Thoracic aorta (tissue), 2 donors: ENCODE measurements around the gene CACNA2D3. TPM values are rescaled to one million over a fixed set of nuclear protein-coding genes. Genes with fewer than 3 reads are reported as not detected.

Source experiments
- ATAC-seq: fragments of 150-250 bp; one replicate; pipeline ENCODE4 v1.8.0; 2017; ENCODE audit warnings: low read depth; ENCODE audit not compliant: insufficient number of reproducible peaks, low FRiP score
- DNase-seq: peaks from one replicate; pipeline ENCODE4 v3.0.0-alpha.2; 2020; ENCODE audit warnings: low spot score
- H3K27ac ChIP-seq, 2 donors: fragments of 200-600 bp; sonication (generic); 1 replicate in 1 of 2; 2 replicates in 1 of 2; pipeline ENCODE4 v1.5.1; 2016; ENCODE audit warnings: mild to moderate bottlenecking in 2 of 2, moderate library complexity in 2 of 2
- H3K27me3 ChIP-seq: fragments of 200-600 bp; sonication (generic); replicated peaks from 2 replicates; pipeline ENCODE4 v1.6.0; 2016; ENCODE audit warnings: mild to moderate bottlenecking; ENCODE audit not compliant: insufficient read depth
- H3K36me3 ChIP-seq: fragments of 200-600 bp; sonication (generic); one replicate; pipeline ENCODE4 v1.5.1; 2016
- H3K4me1 ChIP-seq, 2 donors: fragments of 200-600 bp; sonication (generic); 1 replicate in 1 of 2; 2 replicates in 1 of 2; pipeline versions ENCODE4 v1.5.1 to v1.6.0; 2016; ENCODE audit warnings: low read depth in 2 of 2, mild to moderate bottlenecking in 1 of 2; ENCODE audit not compliant: control insufficient read depth in 1 of 2
- H3K4me3 ChIP-seq: fragments of 200-600 bp; sonication (generic); 2 replicates; pipeline ENCODE4 v1.5.1; 2016; ENCODE audit warnings: mild to moderate bottlenecking
- H3K9me3 ChIP-seq: fragments of 200-600 bp; sonication (generic); 2 replicates; pipeline ENCODE4 v1.5.1; 2016
- CTCF ChIP-seq: fragments of 200-600 bp; sonication (generic); IDR thresholded peaks from one replicate; pipeline ENCODE4 v1.5.1; 2019; ENCODE audit warnings: antibody characterized with exemption
- total RNA-seq, 2 donors: library from RNA; depleted of rRNA; stranded (reverse); fragments of >200 nt; gene quantifications; one replicate each; pipeline versions ENCODE4 v1.1.0 to v1.2.3, GENCODE V29; 2016

CACNA2D3 gene
- total RNA-seq, 2 donors from 2014 or later: 3.2 to 4.0 TPM

- Histone ChIP-seq H3K27me3 (no peaks in the 10 kb centered on the region), H3K4me1 (no peaks in the 10 kb centered on the region), H3K4me3 (no peak overlapping the region), H3K27ac (no peak overlapping the region), H3K9me3 (no peaks in the 10 kb centered on the region), H3K36me3 (no peaks in the 10 kb centered on the region)
- no peak for TF ChIP-seq CTCF
- no peak for DNase-seq
- no peak for ATAC-seq
Observed at GRCh38 chr3:54681706-54682105, 559.4 kb downstream of the CACNA2D3 start.

DNA sequence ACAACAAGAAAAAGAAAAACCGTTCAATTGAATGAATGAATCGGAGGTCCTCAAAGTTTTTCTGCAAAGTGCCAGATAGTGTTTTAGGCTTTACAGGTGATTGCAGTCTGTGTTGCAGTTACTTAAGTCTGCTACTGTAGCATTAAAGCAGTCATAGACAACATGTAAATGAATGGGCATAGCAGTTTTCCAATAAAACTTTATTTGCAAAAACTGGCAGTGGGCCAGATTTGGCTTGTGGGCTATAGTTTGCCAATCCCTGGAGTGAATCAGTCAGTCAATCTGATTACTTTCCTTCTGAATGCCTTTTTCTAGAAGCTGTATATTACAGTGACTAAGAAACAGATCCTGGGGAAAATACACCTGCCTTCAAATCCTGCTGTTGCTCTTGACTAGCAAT, 562.9 kb downstream of the CACNA2D3 start:
- no peak for DNase-seq
- Histone ChIP-seq H3K4me1 (no peaks in the 10 kb centered on the region), H3K9me3 (no peaks in the 10 kb centered on the region), H3K36me3 (no peaks in the 10 kb centered on the region), H3K27ac (no peak overlapping the region), H3K4me3 (no peak overlapping the region), H3K27me3 (no peaks in the 10 kb centered on the region)
- ATAC-seq: no peak
- no peak for TF ChIP-seq CTCF

- H3K27me3 ChIP-seq: no peaks in the 10 kb centered on the region
- ATAC-seq: no peak
- H3K36me3 ChIP-seq: no peaks in the 10 kb centered on the region
- H3K27ac ChIP-seq: no peak overlapping the region
- H3K4me3 ChIP-seq: no peak overlapping the region
- no peak for TF ChIP-seq CTCF
- H3K4me1 ChIP-seq: no peaks in the 10 kb centered on the region
- H3K9me3 ChIP-seq: no peaks in the 10 kb centered on the region
- DNase-seq: no peak
Observed at GRCh38 chr3:54691289-54691771, 569.0 kb downstream of the CACNA2D3 start.

DNA sequence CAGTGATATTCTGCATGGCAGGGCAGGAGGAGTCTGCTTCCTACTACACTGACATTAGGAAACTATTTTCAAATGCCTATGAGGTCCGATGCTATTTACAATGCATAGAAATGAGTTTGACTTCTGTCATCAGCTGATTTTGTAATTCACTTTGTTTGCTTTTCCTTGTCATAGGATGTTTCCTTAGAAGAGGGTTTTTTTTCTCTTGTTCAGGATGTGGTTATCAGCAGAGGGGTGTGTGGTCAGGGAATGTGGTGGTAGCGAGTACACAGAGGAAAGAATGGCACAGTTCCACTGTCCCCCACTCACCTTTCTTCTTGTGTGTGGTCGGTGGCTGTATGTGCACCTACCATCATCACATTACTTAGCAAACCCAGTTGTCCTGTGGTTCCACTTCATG, 574.0 kb downstream of the CACNA2D3 start:
- H3K27me3 ChIP-seq: no peaks in the 10 kb centered on the region
- ATAC-seq: no peak
- no peak overlapping the region for H3K4me3 ChIP-seq
- H3K36me3 ChIP-seq: no peaks in the 10 kb centered on the region
- no peak for DNase-seq
- H3K4me1 ChIP-seq: no peaks in the 10 kb centered on the region
- TF ChIP-seq CTCF: no peak
- no peaks in the 10 kb centered on the region for H3K9me3 ChIP-seq
- no peak overlapping the region for H3K27ac ChIP-seq

- no peaks in the 10 kb centered on the region for H3K27me3 ChIP-seq
- H3K36me3 ChIP-seq: no peaks in the 10 kb centered on the region
- ATAC-seq (no peak), DNase-seq (no peak)
- H3K27ac ChIP-seq: no peak overlapping the region
- no peaks in the 10 kb centered on the region for H3K9me3 ChIP-seq
- TF ChIP-seq CTCF: no peak
- no peak overlapping the region for H3K4me3 ChIP-seq
- no peaks in the 10 kb centered on the region for H3K4me1 ChIP-seq
Observed at GRCh38 chr3:54698054-54698453, 575.7 kb downstream of the CACNA2D3 start.
